HG02610 (cell line): ENCODE measurements around the gene ACAT2.
A peak's percentile ranks its signal among the peaks of the same experiment; 100 is the strongest.
"Not testable (repeated sequence)": the region's sequence is repeated elsewhere in the genome, so short reads cannot be mapped to it uniquely, and the experiment has no call there.

Experiments
- ATAC-seq: cut with Tn5 transposase; IDR thresholded peaks from one replicate; pipeline ENCODE4 v1.9.1; 2021; ENCODE audit warnings: mild to moderate bottlenecking, moderate library complexity; ENCODE audit not compliant: unreplicated experiment

The ACAT2 gene

DNA sequence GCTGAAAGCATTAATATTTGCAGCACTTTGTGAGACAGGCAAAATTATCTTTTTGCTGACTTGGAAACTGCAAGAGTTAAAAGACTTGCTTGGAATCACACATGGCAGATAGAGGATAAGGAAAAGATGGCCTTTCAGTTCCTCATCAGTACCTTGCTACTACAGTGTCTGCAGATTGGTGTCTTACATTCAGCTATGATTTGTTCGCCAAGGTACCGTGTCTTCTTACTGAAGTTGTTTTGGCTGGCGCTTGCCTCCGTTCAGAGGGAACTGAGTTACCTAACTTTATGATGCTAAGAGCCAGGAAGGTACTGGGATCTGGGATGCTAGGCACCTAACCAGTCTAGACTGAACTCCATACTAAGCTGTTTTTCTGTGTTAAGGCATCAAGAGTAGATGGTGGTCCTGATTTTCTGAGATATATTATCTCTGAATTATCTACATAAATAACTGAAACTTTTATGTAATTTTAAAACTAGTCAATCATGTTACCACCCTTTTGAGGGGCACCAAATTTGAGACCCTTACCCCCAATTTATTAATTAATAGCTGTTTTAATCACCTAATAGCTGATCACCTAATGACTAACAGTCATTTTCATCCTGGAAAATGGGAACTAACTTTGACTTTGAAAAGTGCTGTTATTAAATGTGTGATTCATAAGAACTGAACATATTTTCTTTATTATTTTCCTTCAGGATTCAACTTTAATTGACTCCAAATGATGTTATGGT, 32.1 kb upstream of the ACAT2 start:
- ATAC-seq: peak; percentile 14

DNA sequence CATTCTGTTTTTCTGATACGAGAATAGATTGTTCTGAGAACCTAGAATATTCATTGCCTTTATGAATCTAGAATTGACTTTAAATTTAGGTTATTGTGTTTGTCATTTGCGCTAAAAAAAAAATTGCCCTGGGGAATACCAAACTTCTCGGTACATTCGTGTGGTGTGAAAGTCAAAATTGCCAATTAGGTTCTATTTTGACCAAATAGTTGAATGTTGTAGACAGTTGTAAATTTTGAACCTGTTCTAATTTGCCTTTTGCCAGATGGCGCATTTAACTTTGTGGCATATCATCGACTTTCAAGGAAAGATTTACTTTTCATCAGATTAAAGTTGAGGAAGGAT, 31.5 kb upstream of the ACAT2 start:
- ATAC-seq: no peak

DNA sequence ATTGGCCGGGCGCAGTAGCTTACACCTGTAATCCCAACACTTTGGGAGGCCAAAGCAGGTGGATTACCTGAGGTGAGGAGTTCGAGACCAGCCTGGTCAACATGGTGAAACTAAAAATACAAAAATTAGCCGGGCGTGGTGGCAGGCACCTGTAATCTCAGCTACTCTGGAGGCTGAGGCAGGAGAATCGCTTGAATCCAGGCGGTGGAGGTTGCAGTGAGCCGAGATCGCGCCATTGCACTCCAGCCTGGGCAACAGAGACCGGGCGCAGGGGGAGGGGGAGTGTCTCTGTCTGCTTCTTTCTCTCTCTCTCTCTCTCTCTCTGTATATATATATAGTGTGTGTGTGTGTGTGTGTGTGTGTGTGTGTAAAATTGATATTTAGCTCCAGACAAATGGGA, 29.3 kb upstream of the ACAT2 start:
- not testable (repeated sequence) for ATAC-seq

DNA sequence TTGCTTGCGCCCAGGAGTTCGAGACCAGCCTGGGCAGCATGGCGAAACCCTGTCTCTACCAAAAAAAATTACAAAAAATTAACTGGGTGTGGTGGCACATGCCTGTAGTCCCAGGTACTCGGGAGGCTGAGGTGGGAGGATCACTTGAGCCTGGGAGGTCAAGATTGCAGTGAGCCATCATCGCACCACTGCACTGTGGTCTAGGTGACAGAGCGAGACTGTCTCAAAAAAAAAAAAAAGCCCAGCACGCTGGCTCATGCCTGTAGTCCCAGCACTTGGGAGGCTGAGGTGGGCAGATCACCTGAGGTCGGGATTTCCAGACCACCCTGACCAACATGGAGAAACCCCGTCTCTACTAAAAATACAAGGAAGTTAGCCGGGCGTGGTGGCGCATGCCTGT, 28.4 kb upstream of the ACAT2 start:
- not testable (repeated sequence) for ATAC-seq

DNA sequence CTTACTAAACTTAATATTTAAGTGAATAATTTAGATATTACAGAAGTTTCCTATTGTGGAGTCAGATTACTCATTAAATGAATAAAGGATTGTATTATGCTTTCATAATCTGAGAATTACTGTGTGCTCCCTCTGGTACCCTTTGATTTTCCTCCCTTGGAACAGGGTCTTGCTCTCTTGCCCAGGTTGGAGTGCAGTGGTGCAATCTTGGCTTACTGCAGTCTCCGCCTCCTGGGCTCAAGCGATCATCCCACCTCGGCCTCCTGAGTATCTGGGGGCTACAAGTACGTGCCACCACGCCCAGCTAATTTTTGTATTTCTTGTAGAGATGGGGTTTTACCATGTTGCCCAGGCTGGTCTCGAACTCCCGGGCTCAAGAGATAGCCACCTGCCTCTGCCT, 24.9 kb upstream of the ACAT2 start:
- no peak for ATAC-seq

DNA sequence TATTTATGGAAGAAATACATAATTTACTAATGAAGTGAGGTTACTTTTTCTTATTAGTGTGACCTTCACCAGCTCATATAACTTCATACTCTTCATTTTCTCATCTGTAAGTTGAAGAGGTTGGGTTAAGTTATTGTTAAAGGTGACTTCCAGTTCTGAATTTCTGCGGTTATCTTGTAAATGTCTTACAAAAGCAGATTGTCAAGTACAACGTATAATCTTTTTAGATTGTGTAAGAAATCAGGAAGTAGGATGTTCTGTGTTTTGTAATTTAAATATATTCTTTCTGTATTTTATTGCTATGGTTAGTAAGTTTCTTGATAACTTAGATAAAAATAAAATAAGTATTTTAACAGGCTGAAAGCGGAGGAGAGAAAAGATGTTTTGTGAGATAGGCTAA, 22.5 kb upstream of the ACAT2 start:
- no peak for ATAC-seq

DNA sequence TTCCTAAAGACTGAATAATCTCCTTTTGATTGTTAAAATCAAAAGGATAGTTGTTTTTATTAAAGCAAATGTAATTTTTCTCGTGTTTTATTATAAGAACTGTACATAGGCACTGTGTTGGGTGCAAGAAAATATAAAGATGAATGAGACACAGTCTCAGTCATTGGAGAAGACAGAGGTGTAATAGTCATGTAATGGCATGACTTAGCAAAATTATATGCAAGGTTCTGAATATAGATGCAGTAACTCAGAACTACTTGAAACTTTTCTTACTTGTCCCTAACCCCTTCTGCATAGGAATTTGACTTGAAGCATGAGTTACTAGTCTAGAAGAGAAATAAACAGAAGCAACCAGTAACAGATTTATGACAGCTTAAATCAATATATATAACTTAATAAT, 19.7 kb upstream of the ACAT2 start:
- ATAC-seq: no peak

DNA sequence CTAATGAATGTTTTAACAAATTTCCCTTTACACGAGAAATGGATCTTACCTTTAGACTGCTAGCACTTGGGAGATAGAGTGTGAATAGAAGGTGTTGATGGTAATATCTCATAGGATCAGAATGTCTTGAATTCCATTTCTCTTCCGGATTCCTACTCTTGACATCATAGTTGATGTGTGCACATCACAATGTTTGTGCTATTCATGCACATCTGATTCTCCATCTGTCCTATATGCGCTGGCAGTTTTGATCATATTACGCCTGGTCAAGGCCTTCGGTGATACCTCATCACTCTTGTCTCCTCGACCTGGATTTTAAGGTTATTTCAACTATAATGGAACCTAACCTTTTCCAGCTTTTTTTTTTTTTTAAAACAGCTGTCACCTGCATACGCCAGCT, 16.8 kb upstream of the ACAT2 start:
- ATAC-seq: no peak

DNA sequence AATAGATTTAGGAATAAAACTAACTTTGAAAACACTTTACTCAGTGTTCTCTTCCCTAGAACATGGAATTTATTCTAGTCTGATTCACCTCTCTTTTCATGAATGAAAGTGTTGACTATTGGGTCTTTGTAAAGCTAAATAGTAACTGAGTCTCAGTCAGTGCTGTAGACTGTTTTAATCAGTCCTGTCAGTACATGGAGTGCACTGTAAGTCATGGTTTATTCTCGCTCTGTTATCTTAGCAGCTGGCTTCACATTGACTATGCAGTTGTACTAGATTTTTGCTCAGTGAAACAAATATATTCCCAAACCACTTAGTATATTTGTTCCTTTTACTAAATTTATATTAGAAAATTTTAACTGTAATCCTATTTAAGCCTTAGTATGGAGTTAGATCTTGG, 15.1 kb upstream of the ACAT2 start:
- no peak for ATAC-seq

DNA sequence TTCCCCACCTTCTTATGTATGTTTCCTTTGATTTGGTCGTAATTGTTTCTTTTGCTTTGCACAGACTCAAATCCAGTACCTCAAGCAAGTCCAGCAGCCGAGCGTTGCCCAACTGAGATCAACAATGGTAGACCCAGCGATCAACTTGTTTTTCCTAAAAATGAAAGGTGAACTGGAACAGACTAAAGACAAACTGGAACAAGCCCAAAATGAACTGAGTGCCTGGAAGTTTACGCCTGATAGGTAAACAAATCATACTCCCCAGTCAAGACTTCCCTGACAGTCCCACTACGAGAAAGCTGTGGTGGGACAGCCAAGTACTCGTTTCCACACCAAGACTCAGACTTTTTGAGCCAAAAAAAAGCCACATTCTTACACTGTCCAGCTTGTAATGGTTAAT, 13.7 kb upstream of the ACAT2 start:
- ATAC-seq: not testable (repeated sequence)

DNA sequence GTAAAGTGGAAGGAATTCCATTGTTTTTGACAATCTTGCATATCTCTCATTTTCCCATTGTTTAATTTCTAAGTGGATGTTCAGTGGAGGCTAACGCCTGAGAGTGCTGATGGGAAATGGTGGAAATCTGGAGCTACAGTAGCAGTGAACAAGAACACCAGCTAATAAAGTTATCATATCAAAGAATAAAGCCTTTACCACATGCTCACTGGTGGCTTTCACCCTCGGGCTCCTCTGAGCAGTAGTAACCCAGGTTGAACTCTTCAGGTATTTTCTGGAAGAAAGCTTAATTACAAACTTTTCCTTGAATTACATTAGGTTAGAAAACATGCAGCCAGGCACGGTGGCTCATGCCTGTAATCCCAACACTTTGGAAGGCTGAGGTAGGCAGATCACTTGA, 10.4 kb upstream of the ACAT2 start:
- no peak for ATAC-seq

DNA sequence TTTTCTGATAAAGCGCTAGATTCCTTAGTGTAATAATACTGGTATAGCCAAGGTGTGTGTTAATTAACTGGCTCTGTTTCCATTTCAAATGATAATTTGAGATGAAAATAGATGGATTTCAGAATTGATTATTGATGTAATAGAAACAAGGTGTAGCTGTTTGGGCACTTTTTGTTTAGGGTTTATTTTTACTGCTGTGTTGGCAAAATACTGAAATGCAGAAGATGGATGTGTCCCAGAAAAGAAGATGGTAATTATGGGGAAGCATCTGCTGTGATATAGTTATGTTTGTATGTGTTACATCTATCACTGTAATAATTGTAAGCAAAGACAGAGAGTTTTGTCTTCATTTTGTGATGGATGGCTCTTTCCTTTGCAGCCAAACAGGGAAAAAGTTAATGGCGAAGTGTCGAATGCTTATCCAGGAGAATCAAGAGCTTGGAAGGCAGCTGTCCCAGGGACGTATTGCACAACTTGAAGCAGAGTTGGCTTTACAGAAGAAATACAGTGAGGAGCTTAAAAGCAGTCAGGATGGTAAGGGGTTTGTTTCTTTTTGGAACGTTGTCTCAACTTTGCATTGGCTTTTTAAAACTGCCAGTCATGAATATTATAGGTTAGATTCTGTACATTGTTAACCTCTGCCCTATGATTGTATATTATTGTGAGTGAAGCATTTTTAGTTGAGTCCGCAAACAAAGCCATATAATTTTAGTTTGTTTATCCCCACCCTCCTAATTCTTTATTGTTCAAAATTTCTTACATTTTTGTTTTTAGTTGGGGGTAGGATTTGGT, 8.6 kb upstream of the ACAT2 start:
- no peak for ATAC-seq

DNA sequence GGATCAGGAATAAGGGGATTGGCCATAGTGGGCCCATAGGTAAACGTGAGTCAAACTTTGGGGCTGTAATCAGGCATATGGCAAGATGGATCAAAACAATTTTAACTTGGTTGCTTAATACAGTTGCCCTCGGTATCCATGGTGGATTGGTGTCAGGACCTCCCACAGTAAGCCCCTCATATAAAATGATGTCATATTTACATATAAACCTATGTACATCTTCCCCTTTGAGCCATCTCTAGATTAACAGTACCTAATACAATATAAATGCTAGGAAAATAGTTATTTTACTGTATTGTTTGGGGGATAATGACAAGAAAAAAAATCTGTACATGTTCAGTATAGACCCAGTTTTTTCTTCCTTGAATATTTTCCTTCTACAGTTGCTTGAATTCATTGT, 7.4 kb upstream of the ACAT2 start:
- no peak for ATAC-seq

DNA sequence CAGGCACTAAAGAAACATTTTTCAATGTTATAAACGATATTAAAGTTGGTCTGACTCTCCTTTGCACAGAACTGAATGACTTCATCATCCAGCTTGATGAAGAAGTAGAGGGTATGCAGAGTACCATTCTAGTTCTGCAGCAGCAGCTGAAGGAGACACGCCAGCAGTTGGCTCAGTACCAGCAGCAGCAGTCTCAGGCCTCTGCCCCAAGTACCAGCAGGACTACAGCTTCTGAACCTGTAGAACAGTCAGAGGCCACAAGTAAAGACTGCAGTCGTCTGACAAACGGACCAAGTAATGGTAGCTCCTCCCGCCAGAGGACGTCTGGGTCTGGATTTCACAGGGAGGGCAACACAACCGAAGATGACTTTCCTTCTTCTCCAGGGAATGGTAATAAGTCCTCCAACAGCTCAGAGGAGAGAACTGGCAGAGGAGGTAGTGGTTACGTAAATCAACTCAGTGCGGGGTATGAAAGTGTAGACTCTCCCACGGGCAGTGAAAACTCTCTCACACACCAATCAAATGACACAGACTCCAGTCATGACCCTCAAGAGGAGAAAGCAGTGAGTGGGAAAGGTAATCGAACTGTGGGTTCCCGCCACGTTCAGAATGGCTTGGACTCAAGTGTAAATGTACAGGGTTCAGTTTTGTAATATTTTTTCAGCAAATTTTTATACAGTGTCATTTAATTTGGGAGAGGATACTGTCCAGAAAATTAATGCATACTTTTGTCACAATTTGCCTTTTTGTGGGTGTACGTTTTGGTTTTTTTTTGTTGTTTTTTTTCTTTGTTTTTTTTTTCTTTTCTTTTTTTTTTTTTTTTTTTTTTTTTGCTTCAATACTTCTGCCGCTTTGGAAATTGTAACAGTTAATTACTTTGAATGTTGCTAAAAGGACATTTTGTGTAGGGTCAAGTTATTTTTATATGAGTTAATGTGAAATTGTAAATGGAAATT, 6.6 kb upstream of the ACAT2 start:
- ATAC-seq: no peak

DNA sequence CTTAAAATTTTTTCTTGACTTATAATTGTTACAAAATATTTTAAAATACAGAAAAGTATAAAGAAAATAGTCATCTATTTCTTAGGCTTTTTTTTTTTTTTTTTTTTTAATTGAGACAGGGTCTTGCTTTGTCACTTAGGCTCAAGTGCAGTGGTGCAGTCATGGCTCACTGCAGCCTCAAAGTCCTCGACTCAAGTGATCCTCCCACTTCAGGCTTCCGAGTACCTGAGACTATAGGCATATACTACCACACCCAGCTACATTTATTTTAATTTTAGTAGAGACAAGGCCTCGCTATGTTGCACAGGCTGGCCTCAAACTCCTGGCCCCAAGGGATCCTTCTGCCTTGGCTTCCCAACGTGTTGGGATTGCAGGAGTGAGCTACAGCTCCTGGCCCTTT, 5.3 kb upstream of the ACAT2 start:
- ATAC-seq: no peak

DNA sequence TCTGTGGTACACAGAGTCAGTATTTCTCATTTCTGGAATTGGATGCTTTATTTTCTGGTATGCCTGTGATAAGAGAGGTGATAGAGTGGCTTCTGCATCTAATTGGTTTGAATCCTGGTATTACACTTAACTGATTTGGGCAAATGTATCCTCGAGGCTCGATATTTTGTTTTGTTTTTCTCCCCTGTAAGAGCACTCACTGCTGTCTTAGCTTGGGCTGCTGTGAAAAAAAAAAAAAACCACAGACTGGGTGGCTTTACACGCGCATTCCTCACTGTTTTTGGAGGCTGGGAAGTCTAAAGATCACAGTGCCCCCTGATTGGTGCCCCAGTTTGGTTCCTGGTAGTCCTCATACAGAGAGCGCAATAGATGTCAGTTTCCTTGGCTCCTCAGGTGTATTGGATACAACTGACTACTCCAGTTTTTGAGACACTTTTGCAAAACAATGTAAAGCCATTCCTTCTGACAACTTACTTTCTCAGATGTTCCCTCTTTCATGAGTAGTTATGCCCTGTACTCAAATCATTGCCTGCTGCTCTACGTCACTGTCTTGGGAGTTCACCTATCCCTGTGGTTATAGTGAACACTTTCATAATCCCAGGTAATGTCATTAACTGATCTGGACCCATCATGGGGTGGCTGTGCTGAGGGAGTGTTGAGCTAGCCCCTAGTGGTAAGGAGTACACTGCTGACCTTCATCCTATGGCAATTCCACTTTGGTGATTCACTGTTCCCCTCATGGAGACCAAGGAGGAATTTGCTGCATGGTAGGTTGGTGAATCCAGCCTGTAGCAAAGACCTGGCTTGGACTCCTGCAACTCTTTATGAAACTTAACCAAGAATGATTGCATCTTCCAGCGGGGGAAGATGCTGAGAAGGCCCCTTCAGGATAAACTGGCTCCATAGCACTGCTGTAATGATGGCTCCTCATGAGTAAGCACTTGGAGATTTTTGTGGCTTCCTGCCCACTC, 3.5 kb upstream of the ACAT2 start:
- no peak for ATAC-seq

DNA sequence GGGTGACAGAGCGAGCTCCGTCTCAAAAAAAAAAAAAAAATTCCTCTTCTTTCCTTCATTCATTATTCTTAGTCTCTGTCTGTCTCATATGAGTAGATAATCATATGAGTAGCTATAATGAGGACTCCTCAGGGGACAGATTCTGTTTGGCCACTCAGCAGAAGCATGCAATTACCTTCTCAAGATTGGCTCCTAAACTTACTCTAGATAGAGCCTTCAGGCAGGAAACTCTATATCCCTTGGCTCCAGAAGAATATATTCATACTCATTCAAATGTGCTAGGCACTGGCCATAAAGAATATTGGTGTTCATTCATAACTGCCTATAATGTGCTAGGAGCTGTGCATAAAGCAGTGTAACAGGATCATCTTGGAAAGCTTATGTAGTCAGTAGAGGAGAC, 2.2 kb upstream of the ACAT2 start:
- ATAC-seq: no peak

DNA sequence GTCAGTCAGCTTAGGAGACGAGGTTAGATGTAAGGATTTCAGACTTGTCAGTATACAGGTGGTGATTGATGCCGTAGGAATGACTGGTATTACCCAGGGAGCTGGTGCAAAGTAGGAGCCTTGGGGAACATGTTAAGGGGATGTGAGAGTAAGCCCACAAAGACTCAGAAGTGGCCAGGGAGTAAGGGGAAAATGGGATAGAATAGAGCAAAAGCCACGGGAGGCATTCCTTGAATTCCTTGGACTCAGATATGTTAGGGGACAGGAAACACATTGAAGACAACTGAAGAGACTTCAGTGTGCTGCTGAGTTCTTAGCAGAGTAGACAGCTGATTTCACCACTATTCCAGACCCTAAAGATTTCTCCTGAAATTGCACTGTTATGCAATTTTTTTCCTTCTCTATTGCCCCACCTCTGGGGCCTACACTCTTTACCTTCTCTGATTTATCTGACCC, 1.2 kb upstream of the ACAT2 start:
- ATAC-seq: no peak

DNA sequence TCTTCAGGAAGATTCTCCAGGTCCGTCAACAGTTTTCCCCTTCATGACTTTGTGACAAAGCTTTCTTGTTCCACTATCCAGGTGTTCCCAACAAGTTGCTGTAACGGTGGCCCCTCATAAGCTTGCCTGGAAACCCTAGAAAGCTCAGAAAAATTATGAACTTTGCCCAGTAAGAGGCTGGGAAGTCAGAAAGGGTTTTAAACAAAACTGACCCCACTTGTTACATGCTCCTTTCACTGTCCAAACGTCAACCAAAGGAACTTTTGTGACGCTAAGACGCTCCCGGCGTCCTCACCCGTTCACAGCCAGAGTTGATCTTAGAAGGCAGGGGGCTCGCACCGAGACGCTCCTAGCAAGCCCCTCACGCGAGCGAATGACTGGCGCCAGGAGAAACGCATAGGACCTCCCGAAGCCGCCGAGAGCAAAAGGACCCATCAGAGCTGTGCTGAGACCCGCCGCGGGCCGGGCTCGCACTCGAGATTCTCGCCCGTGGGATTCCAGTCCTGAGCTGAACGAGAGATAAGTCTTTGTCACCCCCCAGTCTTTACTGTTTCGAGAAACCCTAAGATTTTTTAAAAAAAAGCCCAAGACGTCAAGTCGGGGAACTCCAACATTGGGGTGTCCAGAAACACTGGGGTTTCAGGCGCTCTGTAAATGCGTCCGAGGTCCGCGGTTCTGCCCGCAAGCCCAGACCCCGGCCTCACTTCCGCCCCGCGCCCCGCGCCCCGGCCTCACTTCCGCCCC, 544 bp upstream of the ACAT2 start:
- no peak for ATAC-seq
